SK-N-SH treated with all-trans-retinoic acid at 6 μM for 48 hours (cell line): ENCODE data around the gene GPHA2.

Source experiments
- ATAC-seq: fragments of 200-7000 bp; cut with Tn5 transposase; 3 replicates; pipeline ENCODE4 v1.9.1; 2020; ENCODE audit warnings: mild to moderate bottlenecking, moderate library complexity
- ARNTL ChIP-seq: fragments of 450-650 bp; formaldehyde crosslinking; IDR thresholded peaks from 2 replicates; pipeline ENCODE4 v1.5.0; 2020; ENCODE audit warnings: low read depth, mild to moderate bottlenecking, moderate library complexity, borderline replicate concordance
- BACH2 ChIP-seq: fragments of 250-450 bp; sonication (Bioruptor Pico); IDR thresholded peaks from 2 replicates; pipeline ENCODE4 v1.9.0; 2021; ENCODE audit warnings: mild to moderate bottlenecking, borderline replicate concordance
- CSDC2 ChIP-seq: fragments of 250-450 bp; sonication (Bioruptor Pico); IDR thresholded peaks from 2 replicates; pipeline ENCODE4 v1.5.0; 2020; ENCODE audit warnings: mild to moderate bottlenecking, moderate library complexity
- ESRRG ChIP-seq: fragments of 250-450 bp; sonication (Bioruptor Pico); IDR thresholded peaks from 2 replicates; pipeline ENCODE4 v1.6.1; 2021; ENCODE audit warnings: mild to moderate bottlenecking
- GLIS3 ChIP-seq: fragments of 250-450 bp; sonication (Bioruptor Pico); IDR thresholded peaks from 2 replicates; pipeline ENCODE4 v1.5.0; 2020; ENCODE audit warnings: mild to moderate bottlenecking, moderate library complexity
- ISL1 ChIP-seq: fragments of 250-450 bp; sonication (Bioruptor Pico); IDR thresholded peaks from 2 replicates; pipeline ENCODE4 v2.1.2; 2022; ENCODE audit warnings: mild to moderate bottlenecking, moderate library complexity
- OSR1 ChIP-seq: fragments of 250-450 bp; sonication (Bioruptor Pico); IDR thresholded peaks from 2 replicates; pipeline ENCODE4 v1.8.0; 2022; ENCODE audit warnings: moderate library complexity, mild to moderate bottlenecking, inconsistent platforms
- PATZ1 ChIP-seq: fragments of 250-450 bp; sonication (Bioruptor Pico); IDR thresholded peaks from 2 replicates; pipeline ENCODE4 v1.8.0; 2020; ENCODE audit warnings: mild to moderate bottlenecking, moderate library complexity, borderline replicate concordance
- PPARA ChIP-seq: fragments of 250-450 bp; sonication (Bioruptor Pico); IDR thresholded peaks from 2 replicates; pipeline ENCODE4 v1.5.0; 2020; ENCODE audit warnings: mild to moderate bottlenecking, borderline replicate concordance
- RARB ChIP-seq: fragments of 250-450 bp; sonication (Bioruptor Pico); IDR thresholded peaks from 2 replicates; pipeline ENCODE4 v1.8.0; 2021; ENCODE audit warnings: mild to moderate bottlenecking, moderate library complexity
- SNAI2 ChIP-seq: fragments of 250-450 bp; sonication (Bioruptor Pico); IDR thresholded peaks from 2 replicates; pipeline ENCODE4 v1.5.0; 2020; ENCODE audit warnings: mild to moderate bottlenecking, moderate library complexity
- TOX ChIP-seq: fragments of 250-450 bp; sonication (Bioruptor Pico); IDR thresholded peaks from 2 replicates; pipeline ENCODE4 v1.8.0; 2021; ENCODE audit warnings: mild to moderate bottlenecking, moderate library complexity, borderline replicate concordance
- TSHZ2 ChIP-seq: fragments of 250-450 bp; sonication (Bioruptor Pico); IDR thresholded peaks from 2 replicates; pipeline ENCODE4 v1.5.0; 2020; ENCODE audit warnings: mild to moderate bottlenecking, moderate library complexity
- ZFP3 ChIP-seq: fragments of 250-450 bp; sonication (Bioruptor Pico); IDR thresholded peaks from 2 replicates; pipeline ENCODE4 v1.5.0; 2020; ENCODE audit warnings: mild to moderate bottlenecking, moderate library complexity
- ZFP30 ChIP-seq: fragments of 450-650 bp; formaldehyde crosslinking; IDR thresholded peaks from 2 replicates; pipeline ENCODE4 v1.5.0; 2022; ENCODE audit warnings: mild to moderate bottlenecking, moderate library complexity
- ZNF565 ChIP-seq: fragments of 450-650 bp; formaldehyde crosslinking; conservative IDR thresholded peaks from 2 replicates; pipeline ENCODE4 v1.5.0; 2020; ENCODE audit warnings: low read depth, mild to moderate bottlenecking, moderate library complexity
- ZNF8 ChIP-seq: fragments of 450-650 bp; formaldehyde crosslinking; IDR thresholded peaks from 2 replicates; pipeline ENCODE4 v1.5.0; 2020; ENCODE audit warnings: mild to moderate bottlenecking, moderate library complexity
- TF ChIP-seq, protein P1 (sequence below): fragments of 250-450 bp; sonication (Bioruptor Pico); IDR thresholded peaks from 2 replicates; pipeline ENCODE4 v1.5.1; 2020; ENCODE audit warnings: low read depth, mild to moderate bottlenecking, moderate library complexity
- TF ChIP-seq, protein P2 (sequence below): fragments of 250-450 bp; sonication (Bioruptor Pico); IDR thresholded peaks from 2 replicates; pipeline ENCODE4 v1.8.0; 2021; ENCODE audit warnings: low read depth, mild to moderate bottlenecking, moderate library complexity, borderline replicate concordance

Gene GPHA2

DNA sequence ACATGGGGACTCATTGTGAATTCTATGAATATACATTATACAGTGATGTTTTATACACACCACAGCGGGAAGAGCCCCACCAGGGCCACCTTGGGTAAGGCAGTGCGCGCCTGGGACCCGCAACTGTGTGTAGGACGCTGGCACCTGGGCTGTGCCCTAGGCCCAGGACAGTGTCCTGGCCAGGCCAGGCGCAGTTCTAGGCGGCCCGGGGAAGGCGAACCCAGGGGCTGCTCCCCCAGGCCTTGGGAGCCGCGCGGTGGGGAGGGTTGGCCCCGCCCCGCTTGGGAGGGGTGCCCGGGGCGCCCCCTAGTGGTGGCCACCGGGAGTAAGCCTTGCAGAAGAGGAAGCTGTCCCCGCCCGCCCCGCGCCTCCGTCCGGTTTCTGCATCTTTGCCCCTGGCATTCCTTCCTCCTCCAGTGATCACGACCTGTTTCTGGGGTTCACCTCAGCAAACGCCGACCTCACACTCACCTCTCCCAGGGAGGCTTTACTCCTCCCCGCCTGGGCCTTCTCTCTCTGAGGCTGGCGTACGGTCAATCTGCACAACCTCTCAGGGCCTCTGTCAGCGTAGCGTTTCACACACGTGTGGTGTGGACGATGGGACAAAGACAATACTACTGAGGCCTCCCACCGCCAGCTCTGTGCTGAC, 47.8 kb downstream of the GPHA2 start:
- peak; percentile 95 for ATAC-seq
- no peak for TF ChIP-seq ZNF8 (CRISPR knock-in tag)
- no peak for TF ChIP-seq TOX (CRISPR knock-in tag)
- TF ChIP-seq, protein P1, sequence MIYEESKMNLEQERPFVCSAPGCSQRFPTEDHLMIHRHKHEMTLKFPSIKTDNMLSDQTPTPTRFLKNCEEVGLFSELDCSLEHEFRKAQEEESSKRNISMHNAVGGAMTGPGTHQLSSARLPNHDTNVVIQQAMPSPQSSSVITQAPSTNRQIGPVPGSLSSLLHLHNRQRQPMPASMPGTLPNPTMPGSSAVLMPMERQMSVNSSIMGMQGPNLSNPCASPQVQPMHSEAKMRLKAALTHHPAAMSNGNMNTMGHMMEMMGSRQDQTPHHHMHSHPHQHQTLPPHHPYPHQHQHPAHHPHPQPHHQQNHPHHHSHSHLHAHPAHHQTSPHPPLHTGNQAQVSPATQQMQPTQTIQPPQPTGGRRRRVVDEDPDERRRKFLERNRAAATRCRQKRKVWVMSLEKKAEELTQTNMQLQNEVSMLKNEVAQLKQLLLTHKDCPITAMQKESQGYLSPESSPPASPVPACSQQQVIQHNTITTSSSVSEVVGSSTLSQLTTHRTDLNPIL (CRISPR knock-in tag), result no peak
- TF ChIP-seq PATZ1, result peak; percentile 93; the same call in 1 of the 2 replicates
- no peak for TF ChIP-seq PPARA (CRISPR knock-in tag)

- no peak; the same call in 1 of the 3 replicates for ATAC-seq
- TF ChIP-seq GLIS3 (CRISPR knock-in tag) (no peak), BACH2 (CRISPR knock-in tag) (no peak), CSDC2 (CRISPR knock-in tag) (no peak), ZFP3 (CRISPR knock-in tag) (no peak), TSHZ2 (no peak), ESRRG (no peak), PATZ1 (no peak), RARB (CRISPR knock-in tag) (no peak), ZFP30 (CRISPR knock-in tag) (no peak), ZNF565 (CRISPR knock-in tag) (no peak), ISL1 (CRISPR knock-in tag) (no peak), OSR1 (CRISPR knock-in tag) (no peak), PPARA (CRISPR knock-in tag) (no peak), TOX (CRISPR knock-in tag) (no peak), ARNTL (CRISPR knock-in tag) (no peak), SNAI2 (CRISPR knock-in tag) (no peak)
- TF ChIP-seq, protein P1 (CRISPR knock-in tag), result no peak
- TF ChIP-seq, protein P2, sequence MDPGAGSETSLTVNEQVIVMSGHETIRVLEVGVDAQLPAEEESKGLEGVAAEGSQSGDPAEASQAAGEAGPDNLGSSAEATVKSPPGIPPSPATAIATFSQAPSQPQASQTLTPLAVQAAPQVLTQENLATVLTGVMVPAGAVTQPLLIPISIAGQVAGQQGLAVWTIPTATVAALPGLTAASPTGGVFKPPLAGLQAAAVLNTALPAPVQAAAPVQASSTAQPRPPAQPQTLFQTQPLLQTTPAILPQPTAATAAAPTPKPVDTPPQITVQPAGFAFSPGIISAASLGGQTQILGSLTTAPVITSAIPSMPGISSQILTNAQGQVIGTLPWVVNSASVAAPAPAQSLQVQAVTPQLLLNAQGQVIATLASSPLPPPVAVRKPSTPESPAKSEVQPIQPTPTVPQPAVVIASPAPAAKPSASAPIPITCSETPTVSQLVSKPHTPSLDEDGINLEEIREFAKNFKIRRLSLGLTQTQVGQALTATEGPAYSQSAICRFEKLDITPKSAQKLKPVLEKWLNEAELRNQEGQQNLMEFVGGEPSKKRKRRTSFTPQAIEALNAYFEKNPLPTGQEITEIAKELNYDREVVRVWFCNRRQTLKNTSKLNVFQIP, result no peak
Observed at GRCh38 chr11:64887234-64887756, 48.4 kb downstream of the GPHA2 start.
